NCI-H526 (cell line): ENCODE measurements around the gene SLC13A3.

Source experiments
- DNase-seq, 2 experiments: peaks; one replicate each; lab custom pipeline; 2025; lab: John Stamatoyannopoulos, UW

SLC13A3 gene

GRCh38 chr20:46635514-46636136 is 15.6 kb downstream of the SLC13A3 start:
- no peak for DNase-seq

GRCh38 chr20:46634528-46634927 is 16.7 kb downstream of the SLC13A3 start:
- DNase-seq: no peak

- no peak for DNase-seq
Measured at GRCh38 chr20:46631874-46632446, 19.3 kb downstream of the SLC13A3 start.

- no peak for DNase-seq
Measured at GRCh38 chr20:46631212-46631869, 19.9 kb downstream of the SLC13A3 start.

- no peak for DNase-seq
Measured at GRCh38 chr20:46630306-46630705, 21.0 kb downstream of the SLC13A3 start.

- no peak for DNase-seq
Measured at GRCh38 chr20:46629341-46629740, 21.9 kb downstream of the SLC13A3 start.

- no peak for DNase-seq
Measured at GRCh38 chr20:46627234-46627633, 24.0 kb downstream of the SLC13A3 start.

GRCh38 chr20:46626758-46627157 is 24.5 kb downstream of the SLC13A3 start:
- no peak for DNase-seq

- no peak for DNase-seq
Measured at GRCh38 chr20:46625875-46626373, 25.3 kb downstream of the SLC13A3 start.

- no peak for DNase-seq
Measured at GRCh38 chr20:46624946-46625345, 26.3 kb downstream of the SLC13A3 start.

- DNase-seq: no peak
Measured at GRCh38 chr20:46622165-46622564, 29.1 kb downstream of the SLC13A3 start.

GRCh38 chr20:46621492-46621891 is 29.8 kb downstream of the SLC13A3 start:
- DNase-seq: no peak

GRCh38 chr20:46619445-46619844 is 31.8 kb downstream of the SLC13A3 start:
- no peak for DNase-seq

GRCh38 chr20:46618316-46619100 is 32.8 kb downstream of the SLC13A3 start:
- DNase-seq: no peak

GRCh38 chr20:46614503-46614902 is 36.8 kb downstream of the SLC13A3 start:
- no peak for DNase-seq

GRCh38 chr20:46610145-46610544 is 41.1 kb downstream of the SLC13A3 start:
- DNase-seq: no peak

GRCh38 chr20:46609043-46609442 is 42.2 kb downstream of the SLC13A3 start:
- no peak for DNase-seq

- DNase-seq: no peak
Measured at GRCh38 chr20:46607849-46608497, 43.3 kb downstream of the SLC13A3 start.

- no peak for DNase-seq
Measured at GRCh38 chr20:46607191-46607848, 43.9 kb downstream of the SLC13A3 start.

- DNase-seq: no peak
Measured at GRCh38 chr20:46606817-46607190, 44.5 kb downstream of the SLC13A3 start.

- DNase-seq: no peak
Measured at GRCh38 chr20:46605978-46606816, 45.1 kb downstream of the SLC13A3 start.
